Stimulated activated CD8-positive, alpha-beta memory T cell treated with anti-CD3 and anti-CD28 coated beads, Interleukin-7, amount 100 ng/mL, for 4 hours (primary cell): Measurements from ENCODE around the gene PIAS1.
"Not testable (repeated sequence)": the region's sequence is repeated elsewhere in the genome, so short reads cannot be mapped to it uniquely, and the experiment has no call there.

Source experiments
- DNase-seq, 2 donors: peaks; one replicate each; pipeline ENCODE4 v3.0.0-alpha.2; 2020; ENCODE audit warnings: low read depth in 2 of 2

PIAS1 gene

DNA sequence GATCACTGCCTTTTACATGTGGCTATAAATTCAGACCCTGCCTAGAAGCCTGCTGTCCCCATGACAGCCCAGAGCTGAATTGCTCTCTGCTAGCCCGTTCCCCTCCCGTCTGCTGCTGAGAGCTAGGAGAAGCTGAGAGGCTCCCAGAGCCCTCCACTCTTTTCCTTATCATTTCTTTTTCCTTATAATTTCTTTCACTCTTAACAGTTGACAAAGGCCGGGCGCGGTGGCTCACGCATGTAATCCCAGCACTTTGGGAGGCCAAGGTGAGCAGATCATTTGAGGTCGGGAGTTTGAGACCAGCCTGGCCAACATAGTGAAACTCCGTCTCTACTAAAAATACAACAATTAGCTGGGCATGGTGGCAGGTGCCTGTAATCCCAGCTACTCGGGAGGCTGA lies 180.4 kb downstream of the PIAS1 start:
- DNase-seq: not testable (repeated sequence)

DNA sequence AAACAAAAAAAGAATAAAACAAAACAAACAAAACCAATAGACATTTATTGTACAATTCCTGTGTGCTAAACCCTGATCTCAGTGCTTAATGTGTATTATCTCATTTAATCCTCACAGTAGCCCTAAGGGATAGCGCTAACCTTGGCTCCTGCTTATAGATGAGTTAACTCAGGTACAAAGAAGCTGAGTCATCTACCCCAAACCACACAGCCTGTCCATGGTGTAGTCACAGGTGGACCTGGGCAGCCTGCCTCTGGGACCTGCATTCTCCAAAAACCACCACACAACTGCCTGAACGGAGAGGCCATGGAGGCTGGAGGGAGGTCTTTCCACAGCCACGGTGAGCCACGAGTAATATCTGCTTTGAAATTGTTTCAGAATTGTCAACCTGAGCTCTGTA lies 180.9 kb downstream of the PIAS1 start:
- DNase-seq: no peak

DNA sequence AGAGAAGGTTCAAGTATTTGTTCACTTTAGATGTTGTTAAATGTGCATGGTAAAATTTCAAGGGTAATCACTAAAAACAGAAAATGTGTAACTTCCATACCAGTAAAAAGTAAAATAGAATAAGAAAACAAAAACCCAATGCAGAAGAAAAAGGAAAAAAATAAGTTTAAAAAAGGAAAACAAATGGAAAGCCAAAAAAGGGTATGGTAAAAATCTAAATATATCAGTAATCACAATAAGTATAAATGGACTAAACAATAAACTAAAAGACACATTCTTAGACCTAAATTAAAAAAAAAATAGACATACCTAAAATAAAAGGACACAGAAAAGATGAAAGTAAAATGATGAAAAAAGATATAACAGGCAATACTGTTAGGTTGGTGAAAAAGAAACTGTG lies 184.9 kb downstream of the PIAS1 start:
- DNase-seq: no peak

GRCh38 chr15:68241088-68241935 lies 187.2 kb downstream of the PIAS1 start:
- DNase-seq: no peak
